ENCODE measurements around the gene SLX4IP.

The SLX4IP gene

DNA sequence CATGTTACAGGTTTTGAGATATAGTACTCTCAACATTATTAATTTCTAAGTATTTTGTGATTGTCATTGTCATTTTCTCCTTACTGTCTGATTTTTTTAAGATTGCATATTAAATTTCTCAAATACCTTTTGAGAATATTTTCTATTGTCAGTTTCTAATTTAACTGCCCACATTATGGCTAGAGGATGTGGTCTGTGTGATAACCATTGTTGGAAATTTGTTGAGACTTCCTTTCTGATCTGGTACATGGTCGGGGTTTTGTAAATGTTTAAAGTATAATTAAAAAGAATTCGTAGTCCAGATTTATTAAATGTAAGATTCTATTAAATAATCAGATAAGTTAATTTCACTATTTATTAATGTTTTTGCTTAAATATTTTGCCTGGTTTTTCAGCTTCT, 60.1 kb downstream of the SLX4IP start:
- DNase-seq (ENCODE audit: low read depth, low spot score) = no peak

DNA sequence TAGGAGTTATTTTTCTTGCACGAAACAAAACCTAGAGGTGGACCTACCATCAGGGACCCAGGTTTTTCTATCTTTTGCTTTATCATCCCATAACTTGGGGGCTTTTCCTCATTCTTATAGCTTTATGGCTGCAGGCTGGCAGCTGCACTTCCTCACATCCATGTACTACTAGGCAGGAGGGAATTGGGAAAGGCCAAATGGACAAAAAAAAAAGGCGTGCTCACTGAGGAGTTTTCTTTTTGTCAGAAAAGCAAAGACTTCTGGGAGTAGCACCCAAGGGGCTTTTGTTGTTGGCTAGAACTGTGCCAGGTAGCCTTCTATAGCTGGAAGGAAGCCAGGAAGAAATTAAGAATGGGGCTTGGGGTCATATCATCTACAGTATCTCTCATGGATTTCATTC, 61.4 kb downstream of the SLX4IP start:
- no peak for DNase-seq (ENCODE audit: low read depth, low spot score)

DNA sequence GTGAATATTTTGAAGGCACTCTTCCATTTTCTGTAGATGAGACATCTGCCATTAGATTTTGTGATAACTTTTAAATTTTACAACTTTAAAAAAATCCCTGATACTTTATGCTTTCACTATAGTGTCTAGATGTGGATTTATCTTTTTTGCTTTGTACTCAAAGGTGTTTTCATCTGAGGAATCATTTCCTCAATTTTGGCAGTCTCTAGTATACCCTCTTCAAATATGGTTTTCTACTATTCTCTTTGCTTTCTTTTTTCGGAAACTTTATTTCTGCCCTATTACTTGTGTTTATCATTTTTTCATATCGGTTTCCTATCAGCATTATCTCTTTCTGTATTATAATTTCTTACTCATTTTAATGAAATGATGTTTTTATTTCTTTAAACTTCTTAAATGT, 62.2 kb downstream of the SLX4IP start:
- no peak for DNase-seq (ENCODE audit: low read depth, low spot score)

DNA sequence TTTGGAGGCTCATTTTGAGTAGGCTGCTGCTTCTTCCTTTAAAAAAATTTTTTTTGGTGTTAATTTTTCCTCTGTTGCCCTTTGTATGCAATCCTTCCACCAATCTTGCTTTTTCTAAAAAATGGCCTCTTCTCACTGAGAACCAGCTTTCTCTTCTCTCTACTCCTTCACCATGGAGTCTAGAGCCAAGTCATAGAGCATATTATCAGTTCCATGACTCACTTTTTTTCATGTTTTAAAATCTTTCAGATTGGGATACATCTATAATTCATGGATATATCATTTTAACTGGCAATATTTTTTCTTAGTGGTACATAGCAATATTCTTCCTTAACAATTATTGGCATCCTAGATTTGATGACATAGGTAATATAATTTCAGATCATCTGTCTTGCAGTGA, 62.7 kb downstream of the SLX4IP start:
- DNase-seq (ENCODE audit: low read depth, low spot score) = no peak

DNA sequence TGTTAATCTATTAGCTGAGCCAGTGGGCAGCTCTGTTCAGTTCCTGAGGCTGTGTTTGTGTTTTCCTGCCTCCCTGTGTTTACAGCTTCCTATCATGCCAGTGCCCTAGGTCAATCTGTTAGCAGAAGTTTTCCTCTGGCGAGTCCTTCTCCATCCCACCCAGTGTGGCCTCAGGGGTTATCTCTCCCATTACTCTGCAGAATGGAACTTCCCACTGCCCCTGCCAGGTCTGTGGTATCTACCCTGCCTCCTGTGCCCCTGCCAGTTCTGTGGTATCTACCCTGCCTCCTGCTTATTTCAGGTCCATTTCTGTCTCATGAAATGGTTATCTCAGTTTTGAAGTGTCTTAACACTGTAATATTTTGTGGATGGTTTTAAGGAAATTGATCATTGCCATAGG, 63.1 kb downstream of the SLX4IP start:
- no peak for DNase-seq (ENCODE audit: low read depth, low spot score)

DNA sequence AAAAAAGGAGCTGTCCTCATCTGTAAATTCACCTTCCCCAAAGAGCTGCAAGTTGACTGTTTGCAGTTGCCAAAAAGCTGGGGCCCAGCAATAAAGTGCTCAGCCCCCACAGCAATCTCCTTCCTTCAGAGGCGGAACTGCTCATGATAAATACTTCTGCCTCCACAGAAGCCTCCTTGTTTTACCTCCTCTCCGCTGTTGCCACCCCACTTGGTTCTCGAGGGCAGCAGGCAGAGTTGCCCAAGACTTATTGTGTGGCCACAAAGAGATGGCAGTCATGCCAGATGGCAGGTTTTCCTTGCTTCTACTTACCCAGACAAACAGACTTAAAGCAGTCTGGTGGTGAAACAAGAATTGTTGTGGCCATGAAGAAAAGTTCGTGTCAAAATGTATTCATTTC, 66.3 kb downstream of the SLX4IP start:
- DNase-seq (ENCODE audit: low read depth, low spot score) = no peak

DNA sequence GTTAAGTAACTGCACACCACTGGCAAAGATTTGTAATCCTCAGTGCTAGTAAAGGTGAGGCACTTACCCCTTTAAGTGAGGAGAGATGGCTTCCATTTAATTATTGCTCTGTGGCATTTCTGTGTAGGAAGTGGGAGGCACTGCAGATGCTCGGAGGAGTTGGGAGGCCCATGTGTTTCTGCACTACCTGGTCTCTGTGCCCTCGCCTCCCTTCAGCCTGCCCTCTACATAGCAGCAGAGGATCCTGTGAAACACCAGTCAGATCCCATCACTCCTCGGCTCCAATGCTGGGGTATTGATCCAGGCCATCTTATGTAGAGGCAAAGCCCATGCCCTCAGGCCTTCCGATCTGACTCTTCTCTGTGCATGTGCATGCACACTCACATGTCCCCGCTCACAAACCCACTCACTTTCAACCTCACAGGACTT, 67.0 kb downstream of the SLX4IP start:
- DNase-seq (ENCODE audit: low read depth, low spot score) = no peak

DNA sequence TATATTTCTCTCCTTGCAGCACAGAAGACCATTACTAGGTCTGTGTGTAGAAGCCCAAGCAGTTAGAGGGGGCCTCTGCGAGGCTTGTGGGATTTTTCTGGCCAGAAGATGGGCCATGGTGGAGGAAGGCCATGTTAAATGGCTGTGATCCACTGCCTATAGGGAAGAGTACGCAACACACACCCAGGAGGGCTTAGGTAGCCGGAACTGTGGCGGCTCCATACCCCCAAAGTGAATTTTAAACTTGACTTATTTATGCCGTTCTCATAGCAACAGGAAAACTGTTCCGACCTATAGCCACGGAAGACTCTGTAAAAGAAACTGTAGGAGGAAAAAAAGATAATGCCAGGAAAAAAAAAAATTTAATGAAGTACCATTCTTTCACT, 69.5 kb downstream of the SLX4IP start:
- DNase-seq (ENCODE audit: low read depth, low spot score) = no peak

DNA sequence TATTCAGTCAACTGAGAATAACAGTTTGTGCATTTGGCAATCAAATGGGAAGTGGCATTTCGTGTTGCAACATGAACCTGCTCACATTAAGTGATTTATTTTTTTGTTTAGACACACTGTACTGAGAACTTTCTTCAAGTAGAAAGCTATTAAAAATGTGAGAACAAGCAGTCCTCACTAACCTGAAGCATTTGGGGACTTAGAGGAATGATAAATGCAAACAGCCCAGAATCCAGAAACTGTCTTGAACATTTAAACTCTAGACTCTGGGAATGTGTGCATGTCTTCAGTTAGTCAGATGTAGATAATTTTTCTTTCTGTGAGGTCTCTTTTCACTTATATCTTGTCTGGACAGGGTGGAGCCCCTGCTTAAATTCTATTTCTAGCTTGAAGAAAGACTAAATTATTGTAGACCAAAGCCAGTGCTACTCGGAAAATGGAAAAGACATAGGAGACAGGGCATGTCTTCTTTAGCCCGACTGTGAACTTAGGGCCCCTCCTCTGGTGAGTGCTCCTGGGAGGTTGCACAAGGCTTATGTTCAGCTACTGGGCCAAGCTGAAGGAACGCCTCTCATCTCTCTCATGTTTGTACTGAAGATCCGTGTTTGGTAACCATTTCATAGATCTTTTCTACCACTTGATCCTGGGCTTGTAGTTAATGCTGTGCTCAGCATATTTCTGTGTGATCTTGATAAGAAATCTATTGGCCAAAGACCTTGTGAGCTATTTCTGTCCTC, 70.1 kb downstream of the SLX4IP start:
- no peak for DNase-seq (ENCODE audit: low read depth, low spot score)

DNA sequence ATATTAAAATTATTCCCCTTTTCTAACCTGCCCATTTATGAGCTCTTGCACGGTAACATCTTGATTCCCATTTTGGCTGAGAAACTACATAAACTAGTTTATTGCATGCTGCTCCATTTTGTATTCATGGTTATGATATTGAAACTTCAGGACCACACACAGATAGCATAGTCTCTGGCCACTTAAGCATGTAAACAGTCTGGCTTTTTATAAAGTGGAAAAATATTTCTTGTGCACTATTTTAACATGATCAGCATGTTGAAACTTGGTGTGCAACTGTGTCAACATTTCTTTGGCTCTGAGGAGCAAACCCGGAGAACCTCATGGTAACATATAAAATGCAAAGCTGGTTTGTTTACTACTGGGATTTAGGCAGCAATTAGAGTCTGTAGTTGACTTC, 70.7 kb downstream of the SLX4IP start:
- DNase-seq (ENCODE audit: low read depth, low spot score) = no peak

DNA sequence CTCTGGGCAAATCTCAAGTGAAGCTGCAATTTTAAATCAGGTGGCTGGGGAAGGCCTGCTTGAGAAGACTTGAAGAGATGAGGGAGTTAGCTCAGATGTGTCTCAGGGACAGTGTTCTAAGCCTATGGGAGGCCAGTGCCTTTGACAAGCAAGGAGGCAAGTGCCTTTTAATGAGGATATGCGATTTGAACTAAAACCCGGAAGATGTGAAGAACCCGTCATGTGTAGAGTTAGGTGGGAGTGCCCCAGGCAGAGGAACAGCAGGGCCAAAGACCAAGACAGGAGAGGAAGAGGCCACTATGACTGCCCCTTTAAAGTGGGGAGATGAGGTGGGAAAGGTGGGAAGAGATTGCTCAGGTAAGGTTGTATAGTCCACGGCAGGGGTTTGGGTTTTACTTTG, 71.9 kb downstream of the SLX4IP start:
- DNase-seq (ENCODE audit: low read depth, low spot score) = no peak

DNA sequence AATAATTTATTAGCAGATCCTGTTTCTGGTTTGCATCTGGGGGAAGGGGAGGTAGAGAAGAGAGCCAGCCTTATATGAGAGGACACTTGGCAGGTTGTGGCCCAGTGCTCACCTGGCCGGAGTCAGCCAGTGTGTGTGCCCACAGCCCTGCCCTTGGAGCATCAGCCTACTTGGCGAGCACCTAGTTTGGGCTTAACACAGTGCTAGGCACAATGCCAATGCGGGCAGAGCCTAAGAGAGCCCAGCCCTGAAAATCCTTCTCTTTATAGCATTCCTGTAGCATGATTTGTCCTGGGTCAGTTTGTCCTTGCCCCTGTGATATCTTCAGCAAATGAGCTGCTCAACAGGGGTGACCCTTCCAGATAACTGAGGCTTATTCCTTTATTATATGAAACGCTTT, 73.0 kb downstream of the SLX4IP start:
- no peak for DNase-seq (ENCODE audit: low read depth, low spot score)

DNA sequence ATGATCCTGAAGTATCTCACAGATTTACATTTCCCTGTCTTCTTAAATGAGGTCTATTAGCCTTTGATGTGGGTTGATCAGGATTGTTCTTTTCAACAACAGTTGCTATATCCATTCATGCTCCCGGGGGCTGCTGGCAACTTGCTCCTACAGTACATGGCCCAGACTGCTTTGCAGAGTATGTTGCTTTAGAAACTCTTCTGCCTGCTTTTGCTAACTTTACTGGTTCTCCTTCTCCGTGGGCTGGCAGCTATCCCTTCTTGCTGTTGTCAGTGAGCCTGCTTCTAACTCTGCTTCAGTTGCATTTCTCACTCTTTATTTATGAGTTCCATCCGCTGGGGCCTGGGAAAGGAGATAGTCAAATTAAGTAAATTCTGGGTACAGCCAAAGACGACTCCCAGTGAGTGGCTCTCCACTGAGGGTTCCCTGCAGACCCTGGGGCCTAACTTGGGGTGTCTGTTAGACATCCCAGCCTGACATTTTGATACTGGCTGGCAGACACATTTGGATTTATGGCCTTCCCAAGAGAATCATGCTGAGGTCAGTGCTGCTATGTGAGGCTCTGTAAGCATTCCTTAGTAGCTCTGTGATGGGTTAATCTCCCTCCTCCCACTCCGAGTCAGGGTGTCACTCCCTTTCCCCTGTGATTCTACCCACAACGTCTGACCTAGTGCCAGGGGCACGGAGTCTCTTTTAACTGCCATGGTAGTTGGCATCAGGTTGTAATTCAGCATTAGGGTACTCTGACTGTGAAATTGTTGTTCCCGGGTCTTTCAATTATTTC, 73.6 kb downstream of the SLX4IP start:
- no peak for DNase-seq (ENCODE audit: low read depth, low spot score)

DNA sequence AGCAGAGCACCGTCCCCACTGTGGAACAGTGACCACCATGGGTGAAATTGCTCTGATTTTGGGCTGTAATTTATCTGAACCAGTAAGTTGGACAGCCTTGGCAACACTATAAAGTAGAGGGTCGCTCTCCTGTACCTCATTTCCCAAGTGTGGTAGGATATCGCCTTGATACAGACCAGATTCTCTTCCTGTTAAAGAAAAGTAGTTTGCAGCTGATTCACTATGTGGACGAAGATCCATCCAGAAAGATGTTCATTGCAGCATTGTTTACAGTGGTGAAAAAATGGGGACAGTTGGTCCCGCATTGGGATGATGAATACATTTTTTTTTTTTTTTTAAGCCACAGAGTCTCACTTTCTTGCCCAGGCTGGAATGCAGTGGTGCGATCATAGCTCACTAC, 74.3 kb downstream of the SLX4IP start:
- no peak for DNase-seq (ENCODE audit: low read depth, low spot score)

DNA sequence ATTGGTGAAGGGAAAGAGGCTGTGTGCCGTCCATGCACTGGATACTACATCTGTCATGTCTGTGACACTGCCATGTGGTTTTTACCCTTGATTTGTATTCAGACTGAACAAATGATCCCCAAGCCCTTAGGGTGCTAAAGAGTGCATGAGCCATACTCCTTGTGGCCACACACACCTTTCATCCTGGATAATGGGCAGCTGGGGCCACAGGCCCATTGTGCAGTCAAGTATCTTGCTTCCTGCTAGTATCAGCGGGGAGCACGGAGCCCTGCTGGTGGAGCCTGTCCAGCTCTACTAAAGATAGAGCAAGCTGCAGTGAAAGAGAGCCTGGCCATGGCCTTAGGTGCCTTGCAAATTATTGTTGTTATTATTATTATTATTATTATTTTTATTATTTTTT, 75.1 kb downstream of the SLX4IP start:
- DNase-seq (ENCODE audit: low read depth, low spot score) = no peak

DNA sequence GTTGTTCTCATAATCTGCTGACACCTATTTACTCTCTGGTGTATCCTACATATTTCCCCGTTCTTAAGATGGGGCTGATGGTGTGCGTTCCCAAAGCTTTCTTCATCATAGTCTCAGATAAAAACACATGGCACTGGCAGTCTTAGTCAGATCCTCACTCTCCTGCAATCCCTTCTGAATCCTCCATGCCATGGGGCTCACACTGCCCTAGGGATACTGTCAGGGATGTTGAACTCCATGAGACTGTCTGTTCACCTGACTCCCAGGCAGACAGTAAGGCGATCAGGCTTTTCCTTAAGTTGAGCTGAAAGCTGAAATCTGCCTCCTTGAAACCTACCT, 76.0 kb downstream of the SLX4IP start:
- no peak for DNase-seq (ENCODE audit: low read depth, low spot score)

DNA sequence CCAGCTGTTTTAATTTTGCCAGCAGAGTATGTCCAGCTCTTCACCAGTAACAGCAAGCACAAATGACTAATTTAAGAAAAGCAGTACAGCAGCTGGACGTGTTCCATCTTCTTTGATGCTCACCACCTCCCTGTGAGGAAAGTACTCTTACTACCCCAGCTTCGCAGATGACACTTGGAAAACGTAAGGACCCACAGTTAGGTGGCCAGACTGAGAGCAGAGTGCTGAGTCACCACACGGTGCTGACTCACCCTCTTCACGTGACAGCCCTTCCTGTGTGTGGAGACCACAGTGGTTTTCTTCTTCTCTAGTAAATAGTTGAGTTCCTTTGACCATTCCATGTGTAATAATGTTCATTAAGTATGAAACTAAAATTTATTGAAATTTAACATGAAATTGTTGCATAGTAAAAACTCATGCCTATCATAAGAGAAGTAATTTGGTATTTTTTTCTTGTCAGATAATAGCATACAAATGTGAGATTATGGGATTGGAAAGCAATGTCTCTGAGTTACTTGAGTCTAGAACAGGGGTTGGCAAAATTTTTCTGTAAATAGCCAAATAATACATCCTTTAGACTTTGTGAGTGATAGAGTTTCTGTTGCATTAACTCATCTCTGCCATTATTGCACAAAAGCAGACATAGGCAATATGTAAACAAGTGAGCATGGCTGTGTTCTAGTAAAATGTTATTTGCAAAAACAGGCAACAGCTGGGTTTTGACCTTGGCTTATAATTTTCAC, 76.6 kb downstream of the SLX4IP start:
- DNase-seq (ENCODE audit: low read depth, low spot score) = peak; percentile 52

DNA sequence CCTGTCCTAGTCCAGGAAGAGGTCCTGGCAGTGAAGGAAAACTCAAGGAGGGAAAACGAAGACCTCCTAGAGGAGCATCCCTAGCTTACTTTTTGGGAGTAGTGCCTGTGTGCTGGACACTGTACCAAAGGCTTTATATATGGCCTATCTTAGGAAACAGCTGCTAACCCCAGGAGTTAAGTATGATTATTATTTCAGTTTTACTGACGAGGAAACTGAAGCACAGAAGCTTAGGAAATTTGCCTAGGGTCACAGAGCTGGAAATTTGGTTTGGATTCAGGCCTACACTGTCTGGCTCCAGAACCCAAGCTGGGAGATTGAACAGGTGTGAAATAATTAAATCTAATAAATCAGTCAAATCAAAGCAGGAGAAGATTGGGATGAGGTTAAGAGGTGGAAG, 78.0 kb downstream of the SLX4IP start:
- no peak for DNase-seq (ENCODE audit: low read depth, low spot score)

DNA sequence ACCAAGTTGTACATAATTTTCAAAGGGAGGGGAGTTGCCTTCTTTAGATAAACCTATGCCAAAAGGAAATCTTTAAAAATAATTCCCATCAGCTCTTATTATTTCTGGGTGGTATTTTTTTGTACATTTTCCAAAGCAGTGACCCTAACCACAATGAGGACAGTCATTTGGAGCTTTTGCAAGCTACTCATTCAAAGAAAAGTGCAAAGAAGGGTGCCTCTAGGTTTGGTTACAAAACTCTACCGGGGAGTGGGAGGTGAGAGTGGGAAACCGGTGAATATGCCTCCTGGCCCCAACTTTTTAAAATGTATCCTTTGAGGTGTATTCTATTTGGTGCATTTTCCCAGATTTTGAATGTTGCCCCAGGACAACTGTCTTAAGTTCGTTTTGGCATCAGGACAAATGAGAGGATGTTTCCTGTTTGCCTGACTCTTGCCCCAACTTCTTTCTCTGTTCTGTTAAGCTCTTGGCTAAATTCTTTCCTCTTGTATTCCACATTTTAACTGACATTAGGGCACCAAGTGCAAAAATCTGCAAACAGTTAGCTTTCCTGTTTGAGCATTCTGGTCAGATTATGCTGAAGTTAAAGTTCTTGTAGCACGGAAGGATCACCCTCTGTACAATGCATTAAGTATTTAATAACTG, 78.9 kb downstream of the SLX4IP start:
- DNase-seq (ENCODE audit: low read depth, low spot score) = no peak

DNA sequence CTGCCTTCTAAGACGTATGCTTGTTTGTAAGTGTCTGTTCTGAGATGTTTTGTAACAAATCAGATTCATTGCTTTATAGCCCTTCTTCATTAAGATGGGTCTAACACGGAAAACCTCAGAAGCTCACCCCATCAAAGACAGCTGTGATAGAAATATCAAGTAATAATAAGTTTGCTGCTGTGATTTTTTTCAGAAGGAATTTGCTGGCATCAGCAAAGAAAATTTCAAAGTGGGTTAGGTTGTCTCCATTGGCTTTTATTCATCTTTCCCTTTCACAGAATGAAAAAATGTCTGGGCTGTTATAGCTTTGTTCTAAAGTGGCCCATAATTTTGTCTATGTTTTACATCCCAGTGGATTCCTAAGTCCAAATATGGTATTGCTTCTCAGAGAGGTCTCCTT, 81.4 kb downstream of the SLX4IP start:
- no peak for DNase-seq (ENCODE audit: low read depth, low spot score)

DNA sequence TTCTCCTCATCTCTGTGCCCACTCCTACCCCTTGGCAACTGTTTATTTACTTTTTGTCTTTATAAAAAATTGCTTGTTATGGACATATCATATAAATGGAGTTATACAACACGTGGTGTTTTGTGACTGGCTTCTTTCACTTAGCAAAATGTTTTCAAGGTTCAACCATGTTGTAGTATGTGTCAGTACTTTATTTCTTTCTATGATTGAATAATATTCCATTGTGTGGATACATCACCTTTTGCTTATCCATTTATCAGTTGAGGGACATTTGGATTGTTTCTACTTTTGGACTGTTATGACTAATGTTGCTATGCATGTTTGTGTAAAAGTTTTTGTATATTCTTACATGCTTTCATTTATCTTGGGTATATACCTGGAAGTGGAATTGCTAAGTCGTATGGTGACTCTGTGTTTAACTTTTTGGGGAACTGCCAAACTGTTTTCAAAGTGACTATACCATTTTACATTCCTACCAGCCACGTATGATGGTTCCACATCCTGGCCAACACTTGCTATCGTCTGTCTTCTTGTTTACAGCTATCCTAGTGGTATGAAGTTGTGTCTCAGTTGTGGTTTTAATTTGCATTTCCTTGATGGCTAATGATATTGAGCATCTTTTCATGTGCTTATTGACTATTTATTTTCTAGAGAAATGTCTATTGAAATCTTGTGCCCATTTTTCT, 84.4 kb downstream of the SLX4IP start:
- no peak for DNase-seq (ENCODE audit: low read depth, low spot score)

DNA sequence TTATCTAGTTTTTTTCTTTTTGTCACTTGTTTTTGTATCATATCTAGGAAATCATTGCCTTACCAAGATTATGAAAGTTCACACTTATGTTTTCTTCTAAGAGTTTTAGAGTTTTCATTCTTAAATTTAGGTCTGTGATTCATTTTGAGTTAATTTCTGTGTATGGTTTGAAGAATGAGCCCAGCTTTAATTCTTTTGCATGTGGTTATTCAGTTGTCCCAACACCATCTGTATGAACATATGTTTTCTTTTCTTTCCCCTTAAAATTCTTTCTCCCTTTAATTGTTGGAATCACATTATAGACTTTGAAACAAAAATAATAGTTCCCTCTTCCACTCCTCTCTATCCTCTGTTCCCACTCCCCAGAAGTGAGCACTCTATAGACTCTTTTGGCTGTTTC, 85.4 kb downstream of the SLX4IP start:
- DNase-seq (ENCODE audit: low read depth, low spot score) = no peak
